Measurements from ENCODE around the gene TRMU. TPM values are rescaled to one million over a fixed set of nuclear protein-coding genes. Genes with fewer than 3 reads are reported as not detected.

The TRMU gene
- total and polyA plus RNA-seq, 2 donors (not counting 3 experiments of a cell fraction or from before 2014, with no cell fraction given) = 42.4 to 65.7 TPM

DNA sequence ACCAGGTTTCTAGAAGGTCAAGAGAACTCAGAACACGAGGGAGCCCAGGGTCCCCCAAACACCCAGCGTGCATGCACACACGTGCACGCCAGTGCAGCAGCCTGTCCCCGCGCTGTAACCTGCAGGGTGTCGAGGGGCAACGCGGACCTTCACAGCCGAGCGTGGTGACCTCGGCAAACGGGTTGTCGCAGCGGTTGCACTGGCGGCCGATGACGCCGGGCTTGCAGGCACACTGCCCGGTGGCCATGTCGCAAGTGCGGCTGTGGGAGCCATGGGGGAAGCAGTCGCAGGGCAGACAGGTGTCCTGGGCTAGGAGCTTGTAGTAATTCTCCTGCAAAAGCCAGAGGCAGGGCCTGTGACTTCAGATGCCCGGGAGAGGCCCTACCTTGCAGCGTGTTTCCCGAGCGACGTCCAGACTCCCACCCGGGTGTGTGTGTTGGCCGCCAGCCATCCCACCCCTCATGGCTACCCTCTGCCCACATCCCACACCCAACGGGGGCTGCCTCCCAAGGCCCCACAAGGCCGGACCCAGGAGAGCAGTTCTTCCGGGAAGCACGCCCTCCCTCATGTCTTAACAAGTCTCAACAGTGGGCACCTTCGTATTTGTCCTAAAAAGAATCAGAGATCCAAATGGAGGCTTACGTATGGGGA, 56.1 kb downstream of the TRMU start:
- H3K27me3 ChIP-seq (ENCODE audit: control insufficient read depth in 2 of 2, insufficient read depth in 2 of 2, low read length in 2 of 2) = no peaks in the 10 kb centered on the region
- H3K79me2 ChIP-seq (ENCODE audit: control insufficient read depth, insufficient read depth, low read length) = no peaks in the 10 kb centered on the region
- FAIRE-seq (no peak), DNase-seq (ENCODE audit: low read depth, low spot score) (no peak)
- CTCF ChIA-PET = interaction anchor here (1.7 kb wide), 1 partner anchor 24 kb away, joined by 12 read pairs; no protein-coding TSS in a partner anchor
- POLR2A ChIA-PET = no interaction called here
- intact Hi-C loops (cut with micrococcal nuclease) = no loop called here
- no peak overlapping the region for H2AFZ ChIP-seq (ENCODE audit: low read depth, low read length)
- H3K4me3 ChIP-seq (replicated peaks in 1 of 3; ENCODE audit: insufficient read depth in 1 of 3, low read depth in 1 of 3, low read length in 3 of 3) = no peak overlapping the region
- H3K4me2 ChIP-seq (ENCODE audit: insufficient read depth, low read length) = no peak overlapping the region
- H3K36me3 ChIP-seq (ENCODE audit: control insufficient read depth in 2 of 2, extremely low read depth in 1 of 2, insufficient read depth in 2 of 2, low read length in 2 of 2) = no peaks in the 10 kb centered on the region
- no peaks in the 10 kb centered on the region for H4K20me1 ChIP-seq (replicated peaks; ENCODE audit: control insufficient read depth, extremely low read depth, insufficient read depth, low read length)
- H3K9me3 ChIP-seq (replicated peaks; ENCODE audit: control insufficient read depth, insufficient read depth, low read length) = no peaks in the 10 kb centered on the region
- H3K27ac ChIP-seq (ENCODE audit: insufficient read depth, low read depth, low read length) = no peak overlapping the region
- no peak overlapping the region for H3K9ac ChIP-seq (replicated peaks; ENCODE audit: extremely low read depth, insufficient read depth, low read length)
- H3K9me1 ChIP-seq (replicated peaks; ENCODE audit: control insufficient read depth, extremely low read depth, insufficient read depth, low read length) = no peaks in the 10 kb centered on the region
- TF ChIP-seq, protein P1, sequence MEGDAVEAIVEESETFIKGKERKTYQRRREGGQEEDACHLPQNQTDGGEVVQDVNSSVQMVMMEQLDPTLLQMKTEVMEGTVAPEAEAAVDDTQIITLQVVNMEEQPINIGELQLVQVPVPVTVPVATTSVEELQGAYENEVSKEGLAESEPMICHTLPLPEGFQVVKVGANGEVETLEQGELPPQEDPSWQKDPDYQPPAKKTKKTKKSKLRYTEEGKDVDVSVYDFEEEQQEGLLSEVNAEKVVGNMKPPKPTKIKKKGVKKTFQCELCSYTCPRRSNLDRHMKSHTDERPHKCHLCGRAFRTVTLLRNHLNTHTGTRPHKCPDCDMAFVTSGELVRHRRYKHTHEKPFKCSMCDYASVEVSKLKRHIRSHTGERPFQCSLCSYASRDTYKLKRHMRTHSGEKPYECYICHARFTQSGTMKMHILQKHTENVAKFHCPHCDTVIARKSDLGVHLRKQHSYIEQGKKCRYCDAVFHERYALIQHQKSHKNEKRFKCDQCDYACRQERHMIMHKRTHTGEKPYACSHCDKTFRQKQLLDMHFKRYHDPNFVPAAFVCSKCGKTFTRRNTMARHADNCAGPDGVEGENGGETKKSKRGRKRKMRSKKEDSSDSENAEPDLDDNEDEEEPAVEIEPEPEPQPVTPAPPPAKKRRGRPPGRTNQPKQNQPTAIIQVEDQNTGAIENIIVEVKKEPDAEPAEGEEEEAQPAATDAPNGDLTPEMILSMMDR (IDR thresholded peaks at IDR 0.05; ENCODE audit: extremely low read depth in 1 of 2, insufficient read depth in 1 of 2, low read depth in 1 of 2, low read length in 2 of 2) = no peak
- TF ChIP-seq FOS (IDR thresholded peaks at IDR 0.05; ENCODE audit: borderline replicate concordance, insufficient read depth, low read length) (no peak), MYC (IDR thresholded peaks at IDR 0.05; ENCODE audit: low read depth, low read length) (no peak), JUN (IDR thresholded peaks at IDR 0.05; ENCODE audit: borderline replicate concordance, insufficient read depth, insufficient read length, low read depth) (no peak), EZH2 (IDR thresholded peaks at IDR 0.05; ENCODE audit: borderline replicate concordance, low read depth, low read length, severe bottlenecking) (no peak), GATA2 (IDR thresholded peaks at IDR 0.05; ENCODE audit: insufficient read depth, insufficient read length, low read depth, low read length) (no peak), POLR2A (IDR thresholded peaks at IDR 0.05; ENCODE audit: low read depth, low read length) (no peak), POLR2AphosphoS5 (IDR thresholded peaks at IDR 0.05; ENCODE audit: insufficient read depth, low read depth, low read length) (no peak)
- TF ChIP-seq, protein P2, sequence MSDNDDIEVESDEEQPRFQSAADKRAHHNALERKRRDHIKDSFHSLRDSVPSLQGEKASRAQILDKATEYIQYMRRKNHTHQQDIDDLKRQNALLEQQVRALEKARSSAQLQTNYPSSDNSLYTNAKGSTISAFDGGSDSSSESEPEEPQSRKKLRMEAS (IDR thresholded peaks at IDR 0.05; ENCODE audit: insufficient read depth, insufficient read length) = no peak
- H3K4me1 ChIP-seq (ENCODE audit: control insufficient read depth, extremely low read depth, insufficient read depth, low read length) = no peaks in the 10 kb centered on the region
- dilution Hi-C loops (cut with MboI; ENCODE audit: extremely low pct_ligation_motif_present, low sequenced_read_pairs) = no loop called here
- BruUV-seq (replicated peaks) = no TSS peak

All from endothelial cell of umbilical vein (primary cell).